NCI-H1105 treated with DMSO at 0.1 percent for 48 hours (cell line): ENCODE data around the gene VWA1.
"Not testable (repeated sequence)": the region's sequence is repeated elsewhere in the genome, so short reads cannot be mapped to it uniquely, and the experiment has no call there.

Experiments used
- DNase-seq: peaks from one replicate; lab custom pipeline; 2025; lab: John Stamatoyannopoulos, UW

VWA1 gene

DNA sequence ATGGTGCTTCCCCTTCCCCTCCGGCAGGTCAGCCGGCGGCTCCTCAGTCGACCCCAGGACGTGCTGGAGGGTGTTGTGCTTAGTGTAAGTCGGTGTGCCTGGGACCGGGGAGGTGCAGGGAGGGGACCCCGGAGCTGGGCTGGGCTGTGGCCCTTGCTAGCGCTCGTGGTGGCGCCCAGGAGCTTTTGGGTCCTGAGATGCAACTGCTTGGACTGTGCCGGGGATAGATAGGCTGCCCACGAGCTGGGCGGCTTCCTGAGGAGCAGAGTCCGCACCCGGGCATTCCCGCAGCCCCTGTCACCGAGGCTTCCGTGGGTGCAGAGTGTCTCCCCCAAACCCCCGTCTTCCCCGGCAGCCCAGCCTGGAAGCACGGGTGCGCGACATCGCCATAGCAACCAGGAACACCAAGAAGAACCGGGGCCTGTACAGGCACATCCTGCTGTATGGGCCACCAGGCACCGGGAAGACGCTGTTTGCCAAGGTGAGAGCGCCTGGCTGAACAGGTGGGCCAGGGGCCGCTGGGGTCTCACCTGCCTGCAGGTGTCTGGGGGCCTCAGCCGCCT, 50.3 kb downstream of the VWA1 start:
- DNase-seq = not testable (repeated sequence)

DNA sequence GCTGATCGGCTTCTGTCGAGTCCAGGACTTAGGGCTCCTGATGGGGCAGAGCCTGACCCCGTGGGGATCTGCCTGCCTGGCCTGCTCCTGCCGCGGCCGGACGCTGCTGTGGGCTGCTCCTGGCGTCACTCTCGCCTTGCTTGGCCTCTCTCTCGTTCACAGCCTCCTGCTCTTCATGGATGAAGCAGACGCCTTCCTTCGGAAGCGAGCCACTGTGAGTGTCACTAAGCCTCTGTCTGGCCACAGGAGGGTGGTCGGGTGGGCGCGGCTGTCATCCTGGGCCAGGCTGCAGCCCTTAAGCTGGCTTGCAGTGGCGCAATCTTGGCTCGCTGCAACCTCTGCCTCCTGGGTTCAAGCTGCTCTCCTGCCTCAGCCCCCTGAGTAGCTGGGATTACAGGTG, 52.2 kb downstream of the VWA1 start:
- DNase-seq = no peak

DNA sequence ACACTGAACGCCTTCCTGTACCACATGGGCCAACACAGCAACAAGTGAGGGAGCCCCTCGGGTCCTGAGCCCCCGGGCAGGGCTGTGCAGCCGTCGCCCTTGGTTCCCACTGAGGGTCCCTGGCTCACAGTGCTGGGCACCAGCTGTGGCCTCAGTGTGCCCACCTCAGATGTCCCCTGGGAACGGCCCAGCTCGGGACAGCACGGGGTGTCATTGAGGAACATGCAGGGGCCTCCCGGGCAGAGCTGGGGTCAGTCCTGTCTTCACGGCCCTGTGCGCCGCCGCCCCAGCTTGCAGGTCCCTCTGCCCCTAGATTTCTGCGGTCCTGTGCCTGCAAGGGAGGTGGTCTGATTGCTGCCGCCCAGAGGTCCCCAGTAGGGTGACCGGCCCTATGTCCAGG, 53.7 kb downstream of the VWA1 start:
- DNase-seq = no peak

DNA sequence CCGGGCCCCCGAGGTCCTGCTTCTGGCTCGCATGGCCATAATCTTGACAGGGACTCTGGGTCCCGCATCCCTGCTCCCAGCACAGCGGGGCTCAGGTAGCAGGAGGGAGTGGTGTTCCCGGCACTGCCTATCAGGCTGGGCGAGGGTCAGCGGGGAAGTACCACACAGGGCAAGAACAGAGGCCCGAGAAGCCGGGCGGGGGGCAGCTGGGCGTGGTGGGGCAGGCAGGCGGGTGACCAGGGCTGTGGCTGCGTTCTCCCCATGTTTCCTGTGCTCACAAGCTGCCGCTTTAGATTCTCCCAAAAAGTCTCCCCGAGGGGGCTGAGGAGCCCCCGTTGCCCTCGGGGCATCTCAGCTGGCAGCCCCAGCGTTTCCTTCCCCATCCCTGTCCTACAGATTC, 54.4 kb downstream of the VWA1 start:
- no peak for DNase-seq

DNA sequence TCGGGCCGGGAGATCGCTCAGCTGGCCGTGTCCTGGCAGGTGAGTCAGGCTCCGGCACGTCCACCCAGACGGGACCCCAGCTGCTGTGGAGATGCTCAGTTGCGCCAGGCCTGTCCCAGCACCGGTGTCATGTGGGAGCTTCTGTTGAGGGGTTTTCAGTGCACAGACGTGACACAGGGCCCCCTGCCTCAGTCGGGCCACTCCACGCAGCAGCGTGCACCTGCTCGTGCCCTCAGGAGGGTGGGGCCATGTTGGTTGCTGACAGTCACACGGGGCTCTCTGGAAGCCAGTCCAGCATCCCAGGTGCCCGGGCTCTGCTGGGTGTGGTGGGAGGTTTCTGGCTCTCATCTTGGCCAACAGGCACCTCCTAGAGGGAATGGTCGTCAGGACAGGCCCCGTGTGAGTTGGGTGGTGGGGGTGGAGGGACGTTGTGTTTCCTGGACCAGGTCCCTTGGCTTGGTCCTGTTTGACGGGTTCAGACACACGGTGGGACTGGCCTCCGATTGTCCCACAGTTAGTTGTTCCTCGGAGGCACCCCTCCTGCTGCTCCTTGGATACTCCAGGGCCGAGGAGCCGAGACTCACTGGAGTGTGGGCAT, 55.2 kb downstream of the VWA1 start:
- no peak for DNase-seq

DNA sequence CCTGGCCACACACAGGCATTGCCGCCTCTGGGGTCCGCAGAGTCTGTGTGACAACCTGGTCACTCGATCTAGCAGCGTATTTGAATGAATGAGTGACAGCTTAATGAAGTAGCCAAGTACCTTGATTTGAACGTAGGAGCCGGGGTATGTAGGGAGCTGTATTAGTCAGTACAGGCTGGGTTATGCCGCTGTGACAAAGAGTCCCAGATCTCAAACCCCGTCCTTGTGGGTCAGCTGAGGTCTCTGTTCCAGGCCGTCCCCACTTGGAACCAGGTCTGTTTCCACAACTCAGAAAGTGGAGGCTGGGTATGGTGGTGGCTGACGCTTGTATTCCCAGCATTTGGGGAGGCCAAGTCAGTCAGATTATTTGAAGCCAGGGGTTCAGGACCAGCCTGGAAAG, 56.1 kb downstream of the VWA1 start:
- DNase-seq = no peak
